ENCODE data around the gene DZIP1. TPM values are rescaled to one million over a fixed set of nuclear protein-coding genes. Genes with fewer than 3 reads are reported as not detected.
A peak's percentile ranks its signal among the peaks of the same experiment; 100 is the strongest.
"Not testable (repeated sequence)": the region's sequence is repeated elsewhere in the genome, so short reads cannot be mapped to it uniquely, and the experiment has no call there.

Gene DZIP1
- total RNA-seq, 1 experiment from 2014 or later: 10.9 TPM

- Histone ChIP-seq H3K9me3 (no peaks in the 10 kb centered on the region), H3K27me3 (no peaks in the 10 kb centered on the region), H3K4me3 (no peak overlapping the region), H3K36me3 (peaks cover 76% of the 10 kb centered on the region)
- DNase-seq: no peak
These were observed 58.6 kb downstream of the DZIP1 start for GRCh38 chr13:95585867-95586266.

GRCh38 chr13:95579303-95579702, 65.2 kb downstream of the DZIP1 start:
- peaks cover 51% of the 10 kb centered on the region for H3K36me3 ChIP-seq

GRCh38 chr13:95573221-95573620, 71.3 kb downstream of the DZIP1 start:
- peak; percentile 33 for DNase-seq
- no peaks in the 10 kb centered on the region for H3K27me3 ChIP-seq
- no peak overlapping the region for H3K4me3 ChIP-seq
- peaks cover 10% of the 10 kb centered on the region for H3K36me3 ChIP-seq
- no peaks in the 10 kb centered on the region; the same call in 1 of the 2 replicates for H3K9me3 ChIP-seq

More at GRCh38 chr13:95579303-95579702, 65.2 kb downstream of the DZIP1 start:
- H3K27me3 ChIP-seq: no peaks in the 10 kb centered on the region
- no peak overlapping the region for H3K4me3 ChIP-seq
- no peak for DNase-seq
- H3K9me3 ChIP-seq: no peaks in the 10 kb centered on the region

- Histone ChIP-seq H3K27me3 (no peaks in the 10 kb centered on the region), H3K4me3 (no peak overlapping the region), H3K9me3 (no peaks in the 10 kb centered on the region; the same call in 1 of the 2 replicates), H3K36me3 (no peaks in the 10 kb centered on the region; the same call in 1 of the 2 replicates)
- no peak for DNase-seq
These were observed 72.6 kb downstream of the DZIP1 start for GRCh38 chr13:95571941-95572340.

GRCh38 chr13:95570016-95570415, 74.5 kb downstream of the DZIP1 start:
- H3K27me3 ChIP-seq: no peaks in the 10 kb centered on the region
- H3K4me3 ChIP-seq: no peak overlapping the region
- no peaks in the 10 kb centered on the region for H3K36me3 ChIP-seq
- H3K9me3 ChIP-seq: no peaks in the 10 kb centered on the region; the same call in none of the 2 replicates
- DNase-seq: no peak

- no peaks in the 10 kb centered on the region for H3K27me3 ChIP-seq
- no peaks in the 10 kb centered on the region for H3K36me3 ChIP-seq
- H3K4me3 ChIP-seq: no peak overlapping the region
- H3K9me3 ChIP-seq: no peaks in the 10 kb centered on the region; the same call in none of the 2 replicates
- DNase-seq: no peak
These were observed 76.4 kb downstream of the DZIP1 start for GRCh38 chr13:95568131-95568530.

- not testable (repeated sequence) for H3K36me3 ChIP-seq, H3K27me3 ChIP-seq, H3K4me3 ChIP-seq, DNase-seq, H3K9me3 ChIP-seq
These were observed 78.7 kb downstream of the DZIP1 start for GRCh38 chr13:95565758-95566157.

GRCh38 chr13:95564733-95565291, 79.7 kb downstream of the DZIP1 start:
- Histone ChIP-seq H3K9me3 (no peaks in the 10 kb centered on the region; the same call in none of the 2 replicates), H3K4me3 (no peak overlapping the region), H3K27me3 (peaks cover 3% of the 10 kb centered on the region; the same call in 1 of the 2 replicates), H3K36me3 (no peaks in the 10 kb centered on the region)
- no peak for DNase-seq

GRCh38 chr13:95564091-95564490, 80.4 kb downstream of the DZIP1 start:
- H3K4me3 ChIP-seq: no peak overlapping the region
- no peaks in the 10 kb centered on the region for H3K36me3 ChIP-seq
- no peaks in the 10 kb centered on the region; the same call in none of the 2 replicates for H3K9me3 ChIP-seq
- peaks cover 4% of the 10 kb centered on the region; the same call in 1 of the 2 replicates for H3K27me3 ChIP-seq
- DNase-seq: no peak

- Histone ChIP-seq H3K4me3 (no peak overlapping the region), H3K9me3 (no peaks in the 10 kb centered on the region), H3K27me3 (peaks cover 4% of the 10 kb centered on the region; the same call in 1 of the 2 replicates), H3K36me3 (no peaks in the 10 kb centered on the region)
- no peak for DNase-seq
These were observed 84.1 kb downstream of the DZIP1 start for GRCh38 chr13:95560387-95560786.

GRCh38 chr13:95559100-95559499, 85.4 kb downstream of the DZIP1 start:
- DNase-seq: no peak
- Histone ChIP-seq H3K36me3 (no peaks in the 10 kb centered on the region), H3K4me3 (no peak overlapping the region), H3K9me3 (no peaks in the 10 kb centered on the region), H3K27me3 (peaks cover 4% of the 10 kb centered on the region; the same call in 1 of the 2 replicates)

GRCh38 chr13:95557013-95557412, 87.5 kb downstream of the DZIP1 start:
- Histone ChIP-seq H3K4me3 (no peak overlapping the region), H3K9me3 (no peaks in the 10 kb centered on the region), H3K36me3 (no peaks in the 10 kb centered on the region), H3K27me3 (peaks cover 4% of the 10 kb centered on the region; the same call in 1 of the 2 replicates)
- no peak for DNase-seq

- H3K36me3 ChIP-seq: no peaks in the 10 kb centered on the region
- no peak for DNase-seq
- no peak overlapping the region for H3K4me3 ChIP-seq
- peaks cover 2% of the 10 kb centered on the region; the same call in 1 of the 2 replicates for H3K27me3 ChIP-seq
- no peaks in the 10 kb centered on the region for H3K9me3 ChIP-seq
These were observed 90.7 kb downstream of the DZIP1 start for GRCh38 chr13:95553581-95554385.

GRCh38 chr13:95552539-95553441, 91.7 kb downstream of the DZIP1 start, which contains the start of gene CLDN10:
TSS of gene CLDN10 (plus strand) at chr13:95552720. CDS start at chr13:95552754, 34 bp downstream.
- peaks cover 3% of the 10 kb centered on the region; the same call in 1 of the 2 replicates for H3K27me3 ChIP-seq
- no peak for DNase-seq
- no peak within 1 kb of the TSS for H3K4me3 ChIP-seq
- no peaks in the 10 kb centered on the region for H3K9me3 ChIP-seq
- no peaks in the 10 kb centered on the region for H3K36me3 ChIP-seq

- peaks cover 5% of the 10 kb centered on the region; the same call in 1 of the 2 replicates for H3K27me3 ChIP-seq
These were observed 92.3 kb downstream of the DZIP1 start for GRCh38 chr13:95552208-95552538.

GRCh38 chr13:95547531-95548167, 96.9 kb downstream of the DZIP1 start:
- DNase-seq: no peak
- peaks cover 17% of the 10 kb centered on the region for H3K27me3 ChIP-seq
- H3K36me3 ChIP-seq: no peaks in the 10 kb centered on the region
- no peak overlapping the region for H3K4me3 ChIP-seq
- H3K9me3 ChIP-seq: no peaks in the 10 kb centered on the region

More at GRCh38 chr13:95552208-95552538, 92.3 kb downstream of the DZIP1 start:
- no peak for DNase-seq
- no peaks in the 10 kb centered on the region for H3K9me3 ChIP-seq
- H3K4me3 ChIP-seq: no peak overlapping the region
- H3K36me3 ChIP-seq: no peaks in the 10 kb centered on the region

All from MG63 (cell line).